Brain pericyte (primary cell): ENCODE data around the gene ARID1B.

Source experiments
- DNase-seq: peaks from one replicate; pipeline ENCODE4 v3.0.0-alpha.2; 2012; ENCODE audit warnings: low read depth, low spot score

The ARID1B gene

GRCh38 chr6:157205473-157206358 lies 428.5 kb downstream of the ARID1B start:
- no peak for DNase-seq

GRCh38 chr6:157206359-157206815 lies 429.2 kb downstream of the ARID1B start:
- DNase-seq = no peak

GRCh38 chr6:157207521-157208076 lies 430.4 kb downstream of the ARID1B start:
- DNase-seq = no peak

GRCh38 chr6:157209865-157210530 lies 432.8 kb downstream of the ARID1B start:
- DNase-seq = no peak

GRCh38 chr6:157210954-157211353 lies 433.8 kb downstream of the ARID1B start:
- DNase-seq = no peak

- DNase-seq = no peak
These were observed 434.7 kb downstream of the ARID1B start for GRCh38 chr6:157211603-157212455.

GRCh38 chr6:157213426-157213825 lies 436.2 kb downstream of the ARID1B start:
- no peak for DNase-seq

GRCh38 chr6:157213907-157214565 lies 436.9 kb downstream of the ARID1B start:
- DNase-seq = no peak

GRCh38 chr6:157215717-157216116 lies 438.5 kb downstream of the ARID1B start:
- no peak for DNase-seq

- no peak for DNase-seq
These were observed 439.4 kb downstream of the ARID1B start for GRCh38 chr6:157216570-157216969.

GRCh38 chr6:157217198-157217893 lies 440.2 kb downstream of the ARID1B start:
- no peak for DNase-seq

- DNase-seq = no peak
These were observed 440.8 kb downstream of the ARID1B start for GRCh38 chr6:157217894-157218370.

GRCh38 chr6:157218371-157219198 lies 441.4 kb downstream of the ARID1B start:
- no peak for DNase-seq

GRCh38 chr6:157219201-157220200 lies 442.3 kb downstream of the ARID1B start:
- no peak for DNase-seq

GRCh38 chr6:157220485-157220884 lies 443.3 kb downstream of the ARID1B start:
- DNase-seq = no peak

GRCh38 chr6:157221049-157221816 lies 444.1 kb downstream of the ARID1B start:
- DNase-seq = no peak

- DNase-seq = no peak
These were observed 444.6 kb downstream of the ARID1B start for GRCh38 chr6:157221817-157222175.
